ENCODE data around the gene JPH4.

JPH4 gene

DNA sequence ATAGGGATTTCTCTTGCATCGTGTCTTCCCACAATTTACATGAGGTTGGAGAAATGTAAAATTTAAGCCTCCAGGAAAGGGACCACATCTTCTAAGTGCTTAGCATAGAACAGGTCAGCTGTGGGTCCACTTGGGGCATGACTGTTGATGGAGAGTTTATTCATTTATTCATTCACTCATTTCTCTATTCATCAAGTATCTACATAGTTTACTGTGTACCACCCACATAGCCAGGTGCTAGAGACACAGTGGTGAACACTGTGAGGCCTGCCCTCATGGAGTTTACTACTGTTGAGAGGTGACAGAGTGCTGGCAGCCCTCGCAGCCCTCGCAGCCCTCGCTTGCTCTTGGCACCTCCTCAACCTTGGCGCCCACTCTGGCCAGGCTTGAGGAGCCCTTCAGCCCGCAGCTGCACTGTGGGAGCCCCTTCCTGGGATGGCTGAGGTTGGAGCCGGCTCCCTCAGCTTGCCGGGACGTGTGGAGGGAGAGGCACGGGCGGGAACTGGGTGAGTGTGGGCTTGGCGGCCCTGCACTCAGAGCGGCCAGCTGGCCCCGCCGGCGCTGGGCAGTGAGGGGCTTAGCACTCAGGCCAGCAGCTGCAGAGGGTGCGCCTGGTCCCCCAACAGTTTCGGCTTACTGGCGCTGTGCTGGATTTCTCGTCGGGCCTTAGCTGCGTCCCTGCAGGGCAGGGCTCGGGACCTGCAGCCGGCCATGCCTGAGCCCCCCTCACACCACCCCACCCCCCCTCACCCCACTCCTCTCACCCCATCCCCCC is 1.7 kb upstream of the JPH4 start:
- DNase-seq (ENCODE audit: low read depth in 1 of 2, low spot score in 1 of 2) = no peak

DNA sequence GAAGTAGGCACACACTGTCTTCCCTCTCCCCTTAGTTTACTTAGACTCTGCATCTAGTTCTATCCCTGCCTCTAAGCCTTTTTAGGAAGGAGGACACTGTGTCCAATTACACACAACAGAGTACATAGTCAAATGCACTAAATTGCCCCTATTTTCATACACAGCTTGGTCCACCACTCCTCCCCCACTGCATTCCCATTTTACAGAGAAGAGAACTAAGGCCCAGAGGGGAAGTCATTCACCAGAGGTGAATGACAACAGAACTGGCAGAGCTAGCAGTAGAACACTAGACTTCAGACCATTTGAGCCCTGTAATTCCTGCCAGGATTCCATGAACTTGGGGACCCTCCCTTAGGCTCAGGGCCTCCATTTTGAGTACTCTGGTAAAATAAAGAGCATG is 1.1 kb upstream of the JPH4 start:
- no peak for DNase-seq (ENCODE audit: low read depth in 1 of 2, low spot score in 1 of 2)

DNA sequence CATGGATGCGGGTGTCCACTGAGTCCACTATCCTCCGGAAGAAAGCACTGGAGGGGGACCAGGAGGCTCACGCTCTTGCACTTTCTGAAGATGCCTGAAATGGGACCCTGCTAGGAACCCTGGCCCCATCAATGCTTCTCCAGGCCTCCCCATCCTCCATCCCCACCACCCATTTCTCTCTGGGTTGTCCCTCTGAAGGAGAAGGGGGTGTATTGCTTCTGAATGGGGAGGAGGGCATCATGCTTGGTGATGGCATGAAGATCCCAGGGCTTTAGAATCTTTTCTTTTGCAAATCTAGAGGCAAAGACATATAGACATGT is 681 bp upstream of the JPH4 start:
- DNase-seq (ENCODE audit: low read depth in 1 of 2, low spot score in 1 of 2) = no peak

DNA sequence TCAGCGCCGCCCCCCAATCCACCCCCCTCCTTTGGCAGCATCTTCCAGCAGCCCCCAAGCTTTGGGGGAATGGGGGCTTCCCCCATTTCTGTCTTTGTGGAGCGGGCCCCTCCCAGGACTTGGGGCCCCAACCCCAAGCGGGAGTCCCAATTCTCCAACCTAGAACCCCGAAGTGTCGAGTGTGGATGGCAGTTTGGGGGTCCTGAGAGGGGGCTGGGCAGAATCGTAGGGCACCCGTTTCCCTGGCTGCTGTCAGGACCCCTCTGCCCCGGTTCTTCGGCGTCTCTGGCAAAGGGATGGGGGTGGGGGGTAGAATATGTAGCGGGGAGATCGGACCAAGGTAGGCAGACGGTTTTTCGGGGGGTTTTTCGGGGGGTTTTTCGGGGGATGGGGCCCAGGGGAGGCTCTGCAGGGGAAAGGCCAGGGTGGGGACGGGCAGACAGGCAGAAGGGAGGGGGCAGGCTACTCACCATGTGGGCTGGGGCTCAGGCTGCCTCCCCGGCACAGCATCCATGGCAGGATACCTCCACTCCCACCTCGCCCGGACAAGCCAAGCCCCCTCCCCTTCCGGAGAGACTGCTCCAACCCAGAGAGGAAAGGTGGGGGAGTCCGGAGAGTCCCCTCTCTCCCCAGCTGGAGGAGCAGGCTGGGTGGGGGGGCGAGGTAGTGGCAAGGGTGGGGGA is 739 bp downstream of the JPH4 start:
- DNase-seq (ENCODE audit: low read depth in 1 of 2, low spot score in 1 of 2) = no peak

DNA sequence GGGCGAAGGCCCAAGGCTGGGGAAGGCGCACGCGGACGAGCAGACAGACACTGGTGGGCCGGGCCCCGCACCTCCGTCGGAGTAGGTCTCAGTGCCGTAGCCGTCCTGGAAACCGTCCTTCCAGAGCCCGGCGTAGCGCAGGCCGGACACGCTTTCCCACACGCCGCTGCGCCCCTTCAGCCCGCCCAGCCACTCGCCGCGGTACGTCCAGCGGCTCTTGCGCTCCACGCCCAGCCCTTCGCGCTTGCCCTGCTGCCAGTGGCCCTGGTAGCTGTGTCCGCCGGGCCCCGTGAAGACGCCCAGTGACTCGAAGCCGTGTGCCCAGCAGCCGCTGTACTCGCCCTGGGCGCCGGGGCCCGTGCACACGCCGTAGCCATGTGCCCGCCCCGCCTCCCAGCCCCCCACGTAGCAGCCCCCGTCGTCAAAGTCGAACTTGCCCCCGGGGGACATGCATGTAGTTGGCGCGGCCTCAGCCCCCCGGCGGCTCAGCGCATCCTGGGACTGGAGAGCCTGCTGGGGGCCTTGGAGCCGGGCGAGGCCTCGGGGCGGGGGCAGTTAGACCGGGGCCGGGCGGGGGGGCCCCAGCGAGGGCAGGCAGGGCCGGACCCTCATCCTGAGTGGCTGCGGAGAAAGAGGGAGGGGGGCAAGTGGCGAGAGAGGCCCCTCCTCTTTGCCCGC is 1.4 kb downstream of the JPH4 start:
- no peak for DNase-seq (ENCODE audit: low read depth in 1 of 2, low spot score in 1 of 2)

- DNase-seq (ENCODE audit: low read depth in 1 of 2, low spot score in 1 of 2) = no peak
These were observed 5.1 kb downstream of the JPH4 start for GRCh38 chr14:23573384-23574015.

DNA sequence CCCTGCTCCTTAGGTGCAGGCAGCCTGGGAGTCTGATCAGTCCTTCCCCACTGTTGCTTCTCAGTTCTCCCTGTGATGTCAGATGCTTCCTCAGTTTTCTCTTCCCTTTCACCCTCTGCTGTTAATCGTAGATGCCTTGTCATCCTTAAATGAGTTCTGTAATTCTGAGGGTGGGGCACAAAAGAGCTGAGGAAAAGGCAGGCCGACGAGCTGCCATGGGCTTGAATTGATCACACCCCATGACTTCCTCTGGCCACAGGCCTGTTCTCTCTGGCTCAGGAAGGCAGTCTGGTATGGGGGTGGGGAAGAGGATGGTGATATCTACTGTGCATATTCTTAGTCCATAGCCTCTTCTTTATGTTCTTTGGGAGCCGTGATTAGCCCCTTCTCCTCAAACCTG is 5.8 kb downstream of the JPH4 start:
- DNase-seq (ENCODE audit: low read depth in 1 of 2, low spot score in 1 of 2) = no peak

- DNase-seq (ENCODE audit: low read depth in 1 of 2, low spot score in 1 of 2) = no peak
These were observed 6.1 kb downstream of the JPH4 start for GRCh38 chr14:23572524-23572828.

GRCh38 chr14:23571701-23572523 is 6.7 kb downstream of the JPH4 start:
- DNase-seq (ENCODE audit: low read depth in 1 of 2, low spot score in 1 of 2) = no peak

DNA sequence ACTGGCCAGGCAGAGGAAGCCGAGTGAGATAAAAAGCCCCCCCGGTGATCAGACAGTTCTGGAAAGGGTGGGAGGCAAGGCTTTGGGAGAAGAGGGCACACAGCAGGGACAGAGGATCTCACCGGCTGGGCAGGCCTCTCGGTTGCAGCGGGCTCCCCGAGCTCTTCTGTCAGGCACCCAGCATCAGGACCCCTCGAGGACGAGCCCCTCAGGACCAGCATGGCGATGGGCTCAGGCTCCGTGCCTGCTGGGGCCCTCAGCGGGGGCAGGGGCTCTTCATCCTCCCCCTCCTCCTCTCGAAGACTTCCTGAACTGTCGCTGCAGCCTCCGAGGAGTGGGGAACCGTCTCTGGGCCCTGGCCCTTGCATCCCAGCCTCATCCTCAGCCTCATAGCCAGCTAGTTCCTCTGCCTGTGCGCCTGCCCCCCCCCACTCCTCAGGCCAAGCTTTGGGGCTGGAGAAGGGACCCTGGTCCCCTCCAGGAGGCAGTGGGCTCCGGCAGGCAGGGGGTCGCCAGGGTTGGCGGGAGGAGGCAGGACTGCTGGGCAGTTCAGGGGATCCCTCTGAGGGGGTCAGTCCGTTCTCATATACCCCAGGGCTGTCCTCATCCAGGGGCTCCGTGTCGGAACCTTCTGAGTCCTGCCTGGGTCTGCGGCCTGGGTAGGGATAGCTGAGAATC is 7.6 kb downstream of the JPH4 start:
- no peak for DNase-seq (ENCODE audit: low read depth in 1 of 2, low spot score in 1 of 2)

GRCh38 chr14:23569443-23570151 is 9.0 kb downstream of the JPH4 start:
- DNase-seq (ENCODE audit: low read depth in 1 of 2, low spot score in 1 of 2) = no peak

- DNase-seq (ENCODE audit: low read depth in 1 of 2, low spot score in 1 of 2) = no peak
These were observed 9.8 kb downstream of the JPH4 start for GRCh38 chr14:23568600-23569331.

DNA sequence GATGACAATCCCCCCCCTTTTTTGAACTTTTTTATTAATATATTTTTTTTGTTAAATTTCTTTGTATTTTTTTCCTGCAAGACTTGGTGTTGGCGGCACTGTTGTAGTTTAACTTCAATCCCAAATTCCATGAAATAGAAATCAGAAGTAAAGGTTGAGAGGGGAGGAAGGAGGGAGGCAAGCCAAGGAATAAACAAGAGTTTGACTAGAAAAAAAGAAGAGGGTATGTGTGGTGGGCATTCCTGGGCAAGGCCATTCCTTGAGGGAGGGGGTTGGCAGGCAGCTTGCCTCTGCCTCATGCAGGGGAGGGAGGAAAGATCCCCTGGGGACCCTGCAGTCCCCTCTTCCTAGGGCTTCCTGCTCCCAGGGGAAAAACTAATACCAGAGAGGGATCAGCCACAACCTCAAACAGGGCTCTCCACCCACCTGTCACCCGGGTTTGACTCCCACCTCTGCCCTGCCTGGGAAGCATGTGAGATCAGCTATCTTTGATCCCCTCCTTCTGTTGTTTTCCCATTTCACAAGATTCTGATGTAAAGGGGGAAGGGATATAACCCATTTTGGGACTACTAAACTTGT is 10.5 kb downstream of the JPH4 start:
- DNase-seq (ENCODE audit: low read depth in 1 of 2, low spot score in 1 of 2) = no peak

DNA sequence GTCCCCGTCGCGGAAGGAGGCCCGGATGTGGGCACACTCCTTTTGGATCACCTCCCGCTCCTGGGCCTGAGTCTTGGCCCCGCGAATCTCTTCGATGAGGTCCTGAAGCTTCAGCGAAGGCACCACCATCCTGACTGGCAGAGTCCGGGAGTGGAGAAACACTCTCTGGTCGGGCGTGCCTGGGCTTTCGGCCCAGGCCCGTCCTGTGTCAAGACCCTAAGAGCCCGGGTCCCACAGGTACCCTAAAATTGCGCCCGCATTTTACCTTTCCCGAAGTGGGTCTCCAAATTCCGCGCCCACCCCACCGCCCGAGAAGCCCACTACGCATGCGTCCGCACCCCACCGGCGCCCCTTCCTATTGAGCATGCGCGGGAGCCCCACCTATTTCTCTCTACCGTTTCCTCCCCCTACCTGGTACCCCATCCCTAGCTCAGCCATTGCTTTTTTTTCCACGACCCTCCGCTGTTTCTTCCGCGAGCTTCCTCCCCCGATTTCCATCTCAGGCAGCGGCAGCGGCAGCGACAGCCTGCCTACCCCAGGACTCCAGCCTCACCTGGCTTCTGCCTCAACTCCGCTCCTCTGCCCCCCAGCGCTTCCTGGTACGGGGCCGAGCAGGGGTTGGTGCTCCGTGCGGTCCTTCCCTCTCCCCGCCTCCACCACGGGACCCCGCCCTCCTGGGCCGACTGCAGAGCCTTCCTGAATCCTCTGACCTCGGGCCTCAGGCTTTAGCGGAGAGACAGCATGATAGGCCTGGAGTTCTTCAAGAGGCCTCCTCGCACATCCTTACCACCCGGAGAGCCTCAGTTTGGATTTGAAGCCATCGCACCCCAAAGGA is 11.2 kb downstream of the JPH4 start, which contains the start of gene AP1G2:
TSS of gene AP1G2 (minus strand) at position 606 of the 835 bp plus-strand sequence. CDS start at position 129, 477 bp downstream.
- DNase-seq (ENCODE audit: low read depth in 1 of 2, low spot score in 1 of 2) = peak; percentile 73 to 77

DNA sequence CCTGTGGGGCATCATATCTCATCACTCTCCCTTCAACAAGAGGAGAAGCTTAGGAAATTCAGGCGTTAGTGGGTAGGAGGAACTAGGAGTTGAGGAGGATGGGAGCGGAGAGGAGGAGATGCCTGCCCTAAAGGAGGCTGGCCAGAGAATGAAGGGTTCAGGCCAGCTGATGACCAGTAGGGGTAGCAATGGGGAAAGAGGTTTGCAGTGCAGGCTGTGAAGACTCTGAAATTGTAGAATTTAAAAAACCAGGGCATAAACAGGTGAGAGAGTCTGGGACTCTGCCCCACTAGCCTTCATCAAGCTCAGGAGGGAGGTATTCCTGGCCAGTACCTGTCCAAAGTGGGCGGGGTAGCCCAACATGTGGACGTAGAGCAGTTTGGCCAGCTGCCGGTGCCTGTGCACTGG is 11.8 kb downstream of the JPH4 start:
- DNase-seq (ENCODE audit: low read depth in 1 of 2, low spot score in 1 of 2) = no peak

- DNase-seq (ENCODE audit: low read depth in 1 of 2, low spot score in 1 of 2) = no peak
These were observed 12.3 kb downstream of the JPH4 start for GRCh38 chr14:23566112-23566777.

DNA sequence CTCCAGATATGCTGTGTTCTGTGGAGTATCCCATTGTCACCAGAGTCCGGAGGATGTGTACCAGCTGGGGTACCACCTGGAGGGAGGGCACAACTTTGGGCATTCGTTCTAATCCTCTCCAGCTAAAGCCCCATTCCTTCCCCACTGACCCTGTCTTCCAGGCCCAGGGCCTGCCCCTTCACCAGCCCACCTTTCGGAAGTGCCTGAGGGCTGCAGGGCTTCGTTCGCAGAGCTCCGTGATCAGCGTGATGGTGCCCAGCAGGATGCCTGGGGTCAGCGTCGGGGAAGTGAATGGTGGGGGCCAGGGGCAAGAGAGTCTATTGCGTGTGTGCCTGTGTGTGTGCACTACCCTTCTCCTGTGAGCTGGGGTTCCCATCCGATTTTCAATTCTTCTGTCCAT is 13.0 kb downstream of the JPH4 start:
- no peak for DNase-seq (ENCODE audit: low read depth in 1 of 2, low spot score in 1 of 2)
